ENCODE results near the gene HIP1.
A peak's percentile ranks its signal among the peaks of the same experiment; 100 is the strongest.
"Not testable (repeated sequence)": the region's sequence is repeated elsewhere in the genome, so short reads cannot be mapped to it uniquely, and the experiment has no call there.

The HIP1 gene

GRCh38 chr7:75521727-75522126 lies 217.0 kb downstream of the HIP1 start:
- DNase-seq (ENCODE audit: low read depth): not testable (repeated sequence)

- not testable (repeated sequence) for DNase-seq (ENCODE audit: low read depth)
Observed at GRCh38 chr7:75518842-75519241, 219.9 kb downstream of the HIP1 start.

GRCh38 chr7:75509033-75509432 lies 229.7 kb downstream of the HIP1 start:
- not testable (repeated sequence) for DNase-seq (ENCODE audit: low read depth)

GRCh38 chr7:75492020-75492419 lies 246.7 kb downstream of the HIP1 start, which contains the start of gene SPDYE5:
Gene SPDYE5, plus strand, starts transcription at chr7:75492320. Its CDS starts 1,728 bp downstream, at chr7:75494048.
- not testable (repeated sequence) for DNase-seq (ENCODE audit: low read depth)

- peak; percentile 91 for DNase-seq (ENCODE audit: low read depth)
Observed at GRCh38 chr7:75485979-75486643, 252.6 kb downstream of the HIP1 start, which contains the start of gene POM121C. Gene POM121C, minus strand, starts transcription at chr7:75486299. Its CDS starts 44,803 bp downstream, at chr7:75441496.

- DNase-seq (ENCODE audit: low read depth): peak; percentile 7
Observed at GRCh38 chr7:75485355-75485978, 253.3 kb downstream of the HIP1 start.
